Memory B cell (primary cell): ENCODE measurements around the gene DEFB121.
"Not testable (repeated sequence)": the region's sequence is repeated elsewhere in the genome, so short reads cannot be mapped to it uniquely, and the experiment has no call there.

ENCODE experiments used
- ATAC-seq: fragments of 150-1000 bp; cut with Tn5 transposase; 2 replicates; pipeline ENCODE4 v1.10.0; 2021; ENCODE audit warnings: low read depth, mild to moderate bottlenecking, moderate library complexity
- DNase-seq, 2 donors: peaks; one replicate each; pipeline ENCODE4 v3.0.0; 2022; ENCODE audit warnings: low spot score in 2 of 2
- H3K27ac Mint-ChIP-seq: one replicate; pipeline ENCODE4 v1.8.0; 2022; ENCODE audit warnings: mild to moderate bottlenecking, moderate library complexity, mixed read lengths
- H3K27me3 Mint-ChIP-seq: one replicate; pipeline ENCODE4 v1.8.0; 2022; ENCODE audit warnings: mixed read lengths
- H3K36me3 Mint-ChIP-seq: one replicate; pipeline ENCODE4 v1.8.0; 2022; ENCODE audit warnings: mild to moderate bottlenecking, mixed read lengths
- H3K4me1 Mint-ChIP-seq: one replicate; pipeline ENCODE4 v1.8.0; 2022; ENCODE audit warnings: mixed read lengths
- H3K4me3 Mint-ChIP-seq: one replicate; pipeline ENCODE4 v1.8.0; 2022; ENCODE audit warnings: mild to moderate bottlenecking, moderate library complexity, mixed read lengths
- H3K9me3 Mint-ChIP-seq: one replicate; pipeline ENCODE4 v1.8.0; 2022; ENCODE audit warnings: mixed read lengths

DEFB121 gene

GRCh38 chr20:31410011-31410410 lies 4.0 kb upstream of the DEFB121 start:
- no peaks in the 10 kb centered on the region for H3K36me3 Mint-ChIP-seq
- H3K4me3 Mint-ChIP-seq: no peak overlapping the region
- no peak for ATAC-seq
- H3K27ac Mint-ChIP-seq: no peak overlapping the region
- H3K9me3 Mint-ChIP-seq: peaks cover 1% of the 10 kb centered on the region
- no peaks in the 10 kb centered on the region for H3K4me1 Mint-ChIP-seq
- DNase-seq: no peak
- peaks cover 8% of the 10 kb centered on the region for H3K27me3 Mint-ChIP-seq

GRCh38 chr20:31403886-31404285 lies 2.1 kb downstream of the DEFB121 start:
- Mint-ChIP-seq H3K27me3 (peaks cover 8% of the 10 kb centered on the region), H3K36me3 (no peaks in the 10 kb centered on the region)

GRCh38 chr20:31394900-31395299 lies 11.1 kb downstream of the DEFB121 start:
- peaks cover 3% of the 10 kb centered on the region for H3K9me3 Mint-ChIP-seq
- ATAC-seq: no peak
- H3K36me3 Mint-ChIP-seq: peaks cover 1% of the 10 kb centered on the region
- peaks cover 15% of the 10 kb centered on the region for H3K27me3 Mint-ChIP-seq
- H3K27ac Mint-ChIP-seq: no peak overlapping the region
- H3K4me3 Mint-ChIP-seq: no peak overlapping the region
- H3K4me1 Mint-ChIP-seq: peaks cover 2% of the 10 kb centered on the region
- DNase-seq: no peak

More at GRCh38 chr20:31403886-31404285, 2.1 kb downstream of the DEFB121 start:
- no peak overlapping the region for H3K4me3 Mint-ChIP-seq
- no peak for ATAC-seq
- H3K4me1 Mint-ChIP-seq: no peaks in the 10 kb centered on the region
- no peak overlapping the region for H3K27ac Mint-ChIP-seq
- no peak for DNase-seq
- peaks cover 1% of the 10 kb centered on the region for H3K9me3 Mint-ChIP-seq

GRCh38 chr20:31392836-31393235 lies 13.2 kb downstream of the DEFB121 start:
- Mint-ChIP-seq H3K9me3 (peaks cover 2% of the 10 kb centered on the region), H3K36me3 (peaks cover 1% of the 10 kb centered on the region), H3K4me3 (no peak overlapping the region), H3K27me3 (peaks cover 12% of the 10 kb centered on the region), H3K27ac (no peak overlapping the region), H3K4me1 (peaks cover 2% of the 10 kb centered on the region)
- DNase-seq (no peak), ATAC-seq (no peak)

- H3K4me3 Mint-ChIP-seq: no peak within 1 kb of the TSS
- H3K36me3 Mint-ChIP-seq: no peaks in the 10 kb centered on the region
- H3K4me1 Mint-ChIP-seq: no peaks in the 10 kb centered on the region
- H3K27me3 Mint-ChIP-seq: peaks cover 15% of the 10 kb centered on the region
- H3K9me3 Mint-ChIP-seq: peaks cover 4% of the 10 kb centered on the region
- H3K27ac Mint-ChIP-seq: no peak within 1 kb of the TSS
- ATAC-seq (no peak), DNase-seq (no peak)
These were observed 15.5 kb downstream of the DEFB121 start, which contains the start of gene DEFB119 for GRCh38 chr20:31390490-31390889. TSS of gene DEFB119 (minus strand) at chr20:31390590. CDS start at chr20:31390483, 107 bp downstream.

DNA sequence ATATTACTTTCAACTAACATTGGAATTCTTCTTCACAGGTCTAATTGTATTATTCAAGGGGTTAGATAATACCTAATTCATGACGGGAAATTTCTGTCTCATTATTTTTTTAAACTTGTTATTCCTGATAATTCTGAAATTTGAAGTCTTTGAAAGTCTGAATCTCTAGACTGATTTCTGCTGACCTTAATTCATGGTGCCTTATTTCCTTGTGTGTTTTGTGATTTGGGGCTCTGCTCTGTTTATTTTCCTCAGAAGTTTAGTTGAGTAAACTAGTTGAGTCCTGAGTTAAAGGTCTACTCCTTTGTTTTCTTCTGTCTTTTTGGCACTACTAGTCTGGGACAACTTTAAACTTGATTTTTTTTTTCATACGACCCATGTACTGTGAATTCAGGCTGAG lies 31.7 kb downstream of the DEFB121 start:
- Mint-ChIP-seq H3K27me3 (peaks cover 4% of the 10 kb centered on the region), H3K9me3 (peaks cover 7% of the 10 kb centered on the region), H3K4me1 (no peaks in the 10 kb centered on the region), H3K27ac (no peak overlapping the region), H3K4me3 (no peak overlapping the region), H3K36me3 (peaks cover 2% of the 10 kb centered on the region)
- no peak for ATAC-seq
- no peak for DNase-seq

DNA sequence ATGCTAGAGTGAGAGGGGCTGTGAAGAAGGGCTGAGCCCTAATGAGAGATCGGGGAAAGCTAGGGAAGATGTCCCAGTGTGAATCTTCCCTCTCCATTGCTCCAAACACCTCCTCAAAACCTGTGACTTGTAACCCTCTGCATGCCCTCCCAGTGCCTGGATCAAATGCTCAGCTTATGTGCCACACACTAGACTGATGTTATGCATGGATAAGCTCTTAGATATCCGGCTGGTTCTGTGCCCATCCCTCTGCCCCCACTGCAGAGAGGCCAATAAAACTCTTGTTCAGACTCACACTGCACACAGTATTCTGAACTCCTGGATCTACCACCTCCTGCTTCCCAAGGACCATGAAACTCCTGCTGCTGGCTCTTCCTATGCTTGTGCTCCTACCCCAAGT lies 37.7 kb downstream of the DEFB121 start, which contains the start of gene DEFB118:
DEFB118 (plus strand) TSS at position 301 of the 400 bp plus-strand sequence; CDS start at position 351, 50 bp downstream.
- Mint-ChIP-seq H3K27me3 (peaks cover 4% of the 10 kb centered on the region), H3K9me3 (peaks cover 6% of the 10 kb centered on the region), H3K4me3 (no peak within 1 kb of the TSS), H3K4me1 (no peaks in the 10 kb centered on the region), H3K36me3 (no peaks in the 10 kb centered on the region), H3K27ac (no peak within 1 kb of the TSS)
- DNase-seq (no peak), ATAC-seq (no peak)

GRCh38 chr20:31364272-31364671 lies 41.7 kb downstream of the DEFB121 start:
- not testable (repeated sequence) for H3K4me3 Mint-ChIP-seq, ATAC-seq, H3K4me1 Mint-ChIP-seq, H3K9me3 Mint-ChIP-seq, DNase-seq, H3K27ac Mint-ChIP-seq, H3K27me3 Mint-ChIP-seq, H3K36me3 Mint-ChIP-seq

- DNase-seq (no peak), ATAC-seq (no peak)
- Mint-ChIP-seq H3K36me3 (no peaks in the 10 kb centered on the region), H3K4me1 (no peaks in the 10 kb centered on the region), H3K27ac (no peak overlapping the region), H3K27me3 (no peaks in the 10 kb centered on the region), H3K4me3 (no peak overlapping the region), H3K9me3 (peaks cover 8% of the 10 kb centered on the region)
These were observed 42.7 kb downstream of the DEFB121 start for GRCh38 chr20:31363295-31363694.

- DNase-seq (no peak), ATAC-seq (no peak)
- H3K27me3 Mint-ChIP-seq: no peaks in the 10 kb centered on the region
- no peaks in the 10 kb centered on the region for H3K36me3 Mint-ChIP-seq
- no peak overlapping the region for H3K4me3 Mint-ChIP-seq
- no peak overlapping the region for H3K27ac Mint-ChIP-seq
- peaks cover 3% of the 10 kb centered on the region for H3K9me3 Mint-ChIP-seq
- H3K4me1 Mint-ChIP-seq: no peaks in the 10 kb centered on the region
These were observed 50.0 kb downstream of the DEFB121 start for GRCh38 chr20:31355981-31356380.
